ENCODE data around the gene HNF1B.

GRCh38 chr17:37732316-37732715, 12.5 kb downstream of the HNF1B start:
- TF ChIP-seq RAD21 (IDR thresholded peaks at IDR 0.05; ENCODE audit: low read length) = no peak
- TF ChIP-seq POLR2AphosphoS5 (IDR thresholded peaks at IDR 0.05; ENCODE audit: low read depth, low read length) = no peak
- TF ChIP-seq MXI1 (IDR thresholded peaks at IDR 0.05; ENCODE audit: low read depth, low read length) = no peak
- TF ChIP-seq SMC3 (IDR thresholded peaks at IDR 0.05; ENCODE audit: low read depth, low read length) = no peak
- TF ChIP-seq USF2 (IDR thresholded peaks at IDR 0.05; ENCODE audit: borderline replicate concordance, low read depth, low read length) = no peak
- no peak for TF ChIP-seq CTCF (IDR thresholded peaks at IDR 0.05)
- TF ChIP-seq PBX3 (IDR thresholded peaks at IDR 0.05) = no peak
- TF ChIP-seq MAX (IDR thresholded peaks at IDR 0.05; ENCODE audit: low read depth) = no peak
- no peak for TF ChIP-seq GABPA (IDR thresholded peaks at IDR 0.05; ENCODE audit: low read depth)
- TF ChIP-seq REST (IDR thresholded peaks at IDR 0.05; ENCODE audit: low read depth, low read length) = no peak
- no peak for TF ChIP-seq FOXM1 (IDR thresholded peaks at IDR 0.05; ENCODE audit: low read depth)
- TF ChIP-seq ZBTB33 (IDR thresholded peaks at IDR 0.05; ENCODE audit: borderline replicate concordance, low read depth) = no peak
- no peak for TF ChIP-seq SIN3A (IDR thresholded peaks at IDR 0.05; ENCODE audit: borderline replicate concordance, low read depth, low read length)

Data from SK-N-SH (cell line).